Raji (cell line): ENCODE data around the gene PDPK1.

Source experiments
- POLR2A ChIP-seq: IDR thresholded peaks from 2 replicates; pipeline ENCODE4 v1.6.1; 2011; ENCODE audit warnings: low read depth, low read length, control low read depth; ENCODE audit not compliant: insufficient read depth

PDPK1 gene

DNA sequence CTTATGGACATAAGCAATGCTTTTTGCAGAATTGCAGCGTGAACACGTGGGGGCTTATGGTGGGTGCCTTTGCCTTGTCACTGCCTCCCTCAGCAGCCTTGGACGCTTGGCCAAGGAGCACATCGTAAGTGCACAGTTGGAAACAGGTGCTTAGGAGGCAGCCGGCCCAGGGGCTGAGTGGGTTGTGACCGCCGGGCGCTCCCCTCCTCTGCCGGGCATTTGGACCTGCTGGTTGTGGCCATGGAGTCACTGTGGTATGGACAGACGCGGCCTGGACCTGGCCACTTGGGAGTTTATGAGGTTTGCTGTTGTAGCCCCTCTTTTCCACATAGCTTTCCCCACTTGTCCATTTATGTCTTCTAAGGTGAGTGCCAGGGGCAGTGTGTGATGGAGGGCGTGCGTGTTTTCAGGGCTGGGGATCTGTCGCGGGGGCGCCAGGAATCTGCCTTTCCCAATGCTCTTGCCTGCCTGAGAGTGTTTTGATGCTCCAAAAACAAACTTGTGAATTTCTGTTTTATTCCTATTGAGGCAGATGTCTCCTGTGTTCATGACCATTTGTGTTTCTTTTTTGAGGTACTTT is 49.2 kb downstream of the PDPK1 start:
- TF ChIP-seq POLR2A = no peak

DNA sequence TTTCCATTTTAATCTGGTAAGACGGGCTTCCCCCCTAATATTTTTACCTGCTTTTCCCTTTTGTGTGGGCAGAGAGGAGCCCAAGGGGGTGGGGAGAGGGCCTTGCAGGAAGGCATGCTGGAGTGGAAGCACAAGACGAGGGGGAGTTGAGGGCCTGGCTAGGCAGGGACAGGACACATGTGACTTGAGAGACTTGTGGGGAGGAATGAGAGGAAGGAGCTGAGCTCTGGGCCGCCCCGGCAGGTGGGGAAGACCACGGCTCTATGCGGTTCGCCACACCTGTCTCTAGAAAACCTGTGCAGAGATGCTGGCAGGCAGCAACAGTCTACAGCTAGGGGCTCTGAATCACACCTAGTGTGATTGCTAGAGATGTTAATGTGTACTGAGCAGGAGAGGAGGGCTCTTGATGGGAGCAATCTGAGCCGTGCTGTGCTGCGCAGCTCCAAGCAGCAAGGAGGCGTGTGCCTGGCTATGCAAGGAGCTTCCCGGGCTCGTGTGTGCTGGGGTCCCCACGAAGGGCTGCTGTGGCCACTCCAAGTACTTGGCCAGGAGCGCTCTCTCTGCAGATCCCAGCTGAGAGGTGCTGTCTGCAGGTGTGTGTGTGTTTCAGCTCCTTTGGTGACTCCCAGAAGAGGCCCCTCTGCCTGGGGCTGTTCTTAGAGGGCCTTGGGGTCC is 50.2 kb downstream of the PDPK1 start:
- no peak for TF ChIP-seq POLR2A

DNA sequence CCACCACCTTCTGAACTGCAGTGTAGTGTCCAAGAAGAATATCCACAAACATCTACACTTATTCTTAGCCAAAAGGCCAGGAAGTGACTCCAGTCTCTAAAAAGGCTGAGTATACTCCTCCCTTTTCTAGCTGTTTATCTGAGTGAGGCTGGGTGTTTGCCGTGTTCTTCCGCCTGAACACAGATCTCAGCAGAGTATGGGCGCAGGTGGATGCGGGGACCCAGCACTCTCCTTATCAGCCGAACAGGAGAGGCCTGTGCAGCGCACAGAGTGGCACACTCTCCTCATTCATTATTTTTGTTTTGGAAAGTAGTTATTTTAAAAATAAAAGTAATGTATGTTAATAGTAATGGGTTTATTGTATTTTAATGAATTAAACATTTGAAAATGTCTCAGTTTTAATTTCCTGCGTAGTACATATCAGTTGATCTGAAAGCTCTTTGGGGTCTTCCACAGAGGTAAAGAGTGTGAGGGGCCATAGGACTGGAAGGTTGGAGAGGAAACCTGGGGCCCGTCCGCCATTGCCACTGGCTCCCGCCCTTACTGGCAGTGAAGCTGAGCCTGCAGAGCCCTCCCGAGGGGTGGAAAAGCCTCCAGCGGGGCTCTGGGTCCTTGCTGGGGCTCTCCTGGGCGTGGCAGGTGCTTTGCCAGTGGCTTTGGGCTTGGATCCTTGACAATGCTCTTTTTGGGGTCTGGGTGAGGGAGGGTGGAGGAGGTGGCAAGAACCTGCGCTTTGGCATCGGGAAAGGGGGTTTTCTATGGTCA is 53.8 kb downstream of the PDPK1 start:
- no peak for TF ChIP-seq POLR2A

DNA sequence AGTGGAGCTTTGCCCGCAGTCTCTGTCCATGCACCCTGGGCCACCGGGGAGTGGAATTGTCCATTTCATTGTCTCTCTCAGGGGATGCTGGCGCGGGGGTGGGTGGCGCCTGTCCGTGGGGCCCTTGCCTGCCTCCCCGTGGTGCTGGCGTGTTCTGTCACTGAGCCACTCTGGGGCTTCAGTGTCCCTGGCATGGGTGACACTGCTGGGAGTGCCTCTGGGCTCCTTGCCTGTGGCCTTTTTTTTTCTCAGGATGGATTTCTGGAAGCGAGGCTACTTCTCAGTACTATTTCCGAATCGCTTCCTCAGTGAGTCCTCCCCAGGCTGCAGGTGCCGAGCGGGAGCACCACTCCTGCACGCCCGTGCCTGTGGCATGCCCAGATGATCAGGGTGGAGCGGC is 55.0 kb downstream of the PDPK1 start:
- no peak for TF ChIP-seq POLR2A

DNA sequence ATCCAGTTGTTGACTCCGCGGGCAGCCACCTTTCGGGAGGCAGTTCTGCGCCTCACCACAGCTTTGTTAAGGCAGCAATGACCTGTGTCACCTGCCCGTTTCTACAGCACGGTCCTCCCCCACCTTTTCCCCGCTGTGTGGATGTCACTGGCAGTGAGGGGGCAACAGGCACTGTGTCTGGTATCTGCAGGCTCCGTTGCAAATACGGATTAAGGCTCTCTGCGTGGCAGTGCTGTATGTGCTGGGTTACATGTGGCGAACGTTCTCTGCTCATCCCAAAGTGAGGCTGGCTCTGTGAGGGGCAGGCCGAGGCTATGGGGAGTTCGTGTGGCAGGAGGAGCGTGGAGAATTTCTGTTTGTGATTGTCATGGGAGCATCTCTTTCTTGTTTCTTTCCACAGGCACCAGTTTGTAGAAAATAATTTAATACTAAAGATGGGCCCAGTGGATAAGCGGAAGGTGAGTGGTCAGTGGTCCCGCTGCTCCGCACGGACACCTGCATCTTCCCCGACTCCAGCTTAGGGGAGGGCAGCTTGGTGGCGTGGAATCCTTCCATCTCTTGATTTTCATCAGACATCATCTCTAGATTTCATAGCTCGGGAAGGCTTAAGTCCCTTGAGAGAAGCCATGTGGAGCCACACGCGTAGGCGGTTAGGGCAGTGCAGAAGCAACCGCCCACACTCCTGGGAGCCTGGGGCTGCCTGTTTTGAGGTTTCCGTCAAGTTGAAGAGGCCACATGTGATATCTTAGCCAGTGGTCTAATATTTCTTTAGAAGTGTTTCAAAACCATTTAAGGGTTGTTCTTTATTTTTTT is 57.8 kb downstream of the PDPK1 start:
- no peak for TF ChIP-seq POLR2A

DNA sequence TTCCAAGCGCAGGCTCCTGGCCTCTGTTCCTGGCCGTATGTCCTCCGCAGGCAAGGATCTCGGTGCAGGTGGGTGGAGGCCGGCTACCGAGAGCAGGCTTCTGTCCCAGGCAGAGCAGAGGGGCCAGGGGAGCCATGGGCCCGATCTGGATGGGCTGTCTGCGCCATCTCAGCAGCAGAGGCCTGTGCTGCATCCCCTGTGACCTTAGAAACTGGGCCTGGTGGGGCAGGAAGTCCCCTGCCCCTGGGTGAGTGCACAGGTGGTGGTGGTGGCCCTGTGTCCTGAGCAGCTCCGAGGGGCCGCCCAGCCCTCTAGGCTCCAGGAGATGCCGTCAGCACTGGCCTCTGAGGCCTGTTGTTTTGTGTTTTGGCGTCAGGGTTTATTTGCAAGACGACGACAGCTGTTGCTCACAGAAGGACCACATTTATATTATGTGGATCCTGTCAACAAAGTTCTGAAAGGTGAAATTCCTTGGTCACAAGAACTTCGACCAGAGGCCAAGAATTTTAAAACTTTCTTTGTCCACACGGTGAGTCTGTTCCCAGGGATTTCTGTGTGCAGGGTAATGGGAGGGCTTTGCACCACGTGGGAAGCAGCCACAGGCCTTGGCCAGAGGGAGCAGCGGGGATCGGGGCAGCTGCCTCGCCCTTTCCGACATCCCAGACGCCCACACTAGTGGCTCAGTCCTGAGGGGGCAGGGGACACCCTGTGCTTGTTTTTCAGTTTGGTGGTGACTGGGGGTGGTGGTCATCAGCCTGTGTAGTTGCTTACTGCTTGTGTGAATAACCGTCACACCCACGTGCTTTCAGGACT is 59.1 kb downstream of the PDPK1 start:
- no peak for TF ChIP-seq POLR2A

DNA sequence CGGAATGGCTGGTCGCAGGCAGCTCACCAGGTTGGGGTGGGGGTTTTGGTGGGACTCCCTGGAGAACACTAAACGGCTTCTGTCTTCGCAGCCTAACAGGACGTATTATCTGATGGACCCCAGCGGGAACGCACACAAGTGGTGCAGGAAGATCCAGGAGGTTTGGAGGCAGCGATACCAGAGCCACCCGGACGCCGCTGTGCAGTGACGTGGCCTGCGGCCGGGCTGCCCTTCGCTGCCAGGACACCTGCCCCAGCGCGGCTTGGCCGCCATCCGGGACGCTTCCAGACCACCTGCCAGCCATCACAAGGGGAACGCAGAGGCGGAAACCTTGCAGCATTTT is 59.7 kb downstream of the PDPK1 start:
- no peak for TF ChIP-seq POLR2A

DNA sequence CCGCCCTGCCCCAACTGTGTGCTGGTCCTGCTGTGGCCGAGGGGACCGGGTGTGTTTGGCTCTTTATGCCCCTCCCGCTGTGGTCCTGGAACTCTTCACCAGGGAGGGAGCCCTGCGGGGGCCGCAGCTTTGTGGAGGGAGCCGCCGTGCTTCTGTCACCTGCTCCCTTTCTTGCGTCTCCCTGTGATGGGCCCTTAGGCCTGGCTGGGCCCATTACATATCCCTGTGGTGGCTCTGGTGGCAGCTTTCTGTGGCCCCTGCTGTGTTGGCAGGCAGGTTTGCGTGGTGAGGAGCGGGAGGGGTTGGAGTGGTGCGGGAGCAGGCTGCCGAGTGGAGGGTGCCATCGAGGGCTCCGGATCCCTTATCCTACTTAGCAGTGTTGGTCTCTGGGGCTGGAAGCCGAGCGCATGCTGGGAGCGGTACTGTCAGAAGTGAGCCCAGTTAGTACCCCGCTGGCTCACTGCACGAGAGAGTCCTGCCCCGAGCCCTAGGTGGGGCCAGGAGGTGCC is 60.4 kb downstream of the PDPK1 start:
- TF ChIP-seq POLR2A = no peak

DNA sequence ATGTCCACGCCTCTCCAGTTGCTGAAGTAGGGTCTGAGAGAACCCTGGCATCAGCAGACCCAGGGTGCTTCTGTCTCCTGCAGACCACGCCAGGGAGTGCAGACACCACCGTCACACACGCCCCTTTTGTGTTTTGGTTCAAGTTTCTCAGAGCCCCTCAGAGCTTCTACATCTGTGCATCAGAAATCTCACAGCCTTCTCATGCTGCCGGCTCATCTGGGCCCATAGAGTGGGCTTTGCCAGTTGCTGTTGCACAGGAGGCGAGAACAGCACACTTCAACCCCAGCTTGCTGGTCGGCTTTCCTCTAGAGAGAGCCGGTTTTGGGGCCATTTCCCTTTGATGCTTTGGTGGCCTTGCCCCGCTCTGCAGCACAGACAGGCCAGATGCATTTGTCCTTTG is 60.9 kb downstream of the PDPK1 start:
- no peak for TF ChIP-seq POLR2A

DNA sequence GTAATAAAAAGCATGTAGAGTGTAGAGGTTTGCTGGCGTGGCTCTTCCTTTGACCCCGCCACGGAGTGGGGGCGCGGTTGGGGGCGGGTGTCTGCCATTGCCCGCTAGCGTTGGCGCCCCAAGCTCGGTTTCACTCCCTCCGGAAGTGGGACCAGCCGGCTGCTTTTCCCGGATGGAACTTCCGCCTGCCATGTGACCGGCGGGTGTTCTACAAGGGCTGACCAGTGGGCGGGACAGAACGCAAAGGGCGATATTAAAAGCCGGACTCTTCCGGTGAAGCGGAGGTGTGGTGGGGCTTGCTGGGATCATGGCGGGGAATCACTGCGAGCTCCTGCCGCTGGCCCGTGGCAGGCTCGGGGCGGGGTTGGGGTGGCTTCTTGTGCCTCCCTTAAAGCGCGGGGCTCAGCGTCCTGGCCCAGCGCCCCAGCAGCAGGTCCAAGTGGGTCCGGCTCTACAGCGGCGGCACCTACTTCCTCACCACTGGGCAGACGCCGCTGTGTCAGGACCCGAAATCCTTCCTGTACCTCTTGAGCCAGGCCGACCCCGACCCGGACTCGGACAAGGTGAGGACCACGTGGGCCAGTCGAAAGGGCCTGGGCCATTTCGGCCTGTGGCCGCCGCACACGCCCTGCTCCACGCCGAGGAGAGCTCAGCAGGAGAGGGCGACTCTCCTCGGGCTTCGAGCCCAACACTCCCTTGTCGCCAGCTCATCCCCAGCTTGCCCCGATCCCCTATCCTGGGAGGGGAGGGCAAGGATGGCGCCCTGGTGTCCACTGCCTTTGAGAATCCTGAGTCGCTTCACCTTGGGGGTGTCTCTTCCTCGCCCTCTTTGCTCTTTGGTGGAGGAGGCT is 65.6 kb downstream of the PDPK1 start:
- peak; percentile 96 for TF ChIP-seq POLR2A

DNA sequence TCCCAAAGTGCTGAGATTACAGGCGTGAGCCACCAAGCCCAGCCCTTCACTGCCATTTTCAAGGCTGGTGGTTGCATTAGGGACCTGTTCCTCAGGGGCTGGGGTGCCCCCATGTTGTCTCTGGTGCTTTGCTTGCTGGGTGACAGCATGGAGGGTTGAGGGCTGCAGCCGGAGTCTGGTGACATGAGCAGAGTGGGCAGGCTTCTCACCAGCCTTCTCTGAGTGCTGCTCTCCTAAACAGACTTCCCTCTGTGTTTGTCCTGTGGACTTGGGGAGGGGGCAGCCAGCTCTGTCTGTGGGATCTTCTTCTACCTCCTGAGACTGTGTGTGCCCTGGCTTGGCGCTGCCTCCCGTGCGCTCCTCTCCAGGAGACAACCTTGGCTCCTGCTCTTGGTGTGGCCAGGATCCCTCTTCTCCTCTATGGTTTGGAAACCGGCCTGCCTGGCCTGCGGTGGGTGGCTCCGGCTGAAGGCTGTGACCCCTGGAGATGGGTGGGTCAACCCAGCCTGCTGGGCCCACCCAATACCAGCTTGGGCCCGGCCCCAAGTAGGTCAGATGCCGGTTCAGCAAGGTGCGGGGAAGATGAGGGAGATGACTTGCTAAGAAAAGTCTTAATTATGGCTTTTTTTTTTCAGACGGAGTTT is 72.1 kb downstream of the PDPK1 start:
- no peak for TF ChIP-seq POLR2A

DNA sequence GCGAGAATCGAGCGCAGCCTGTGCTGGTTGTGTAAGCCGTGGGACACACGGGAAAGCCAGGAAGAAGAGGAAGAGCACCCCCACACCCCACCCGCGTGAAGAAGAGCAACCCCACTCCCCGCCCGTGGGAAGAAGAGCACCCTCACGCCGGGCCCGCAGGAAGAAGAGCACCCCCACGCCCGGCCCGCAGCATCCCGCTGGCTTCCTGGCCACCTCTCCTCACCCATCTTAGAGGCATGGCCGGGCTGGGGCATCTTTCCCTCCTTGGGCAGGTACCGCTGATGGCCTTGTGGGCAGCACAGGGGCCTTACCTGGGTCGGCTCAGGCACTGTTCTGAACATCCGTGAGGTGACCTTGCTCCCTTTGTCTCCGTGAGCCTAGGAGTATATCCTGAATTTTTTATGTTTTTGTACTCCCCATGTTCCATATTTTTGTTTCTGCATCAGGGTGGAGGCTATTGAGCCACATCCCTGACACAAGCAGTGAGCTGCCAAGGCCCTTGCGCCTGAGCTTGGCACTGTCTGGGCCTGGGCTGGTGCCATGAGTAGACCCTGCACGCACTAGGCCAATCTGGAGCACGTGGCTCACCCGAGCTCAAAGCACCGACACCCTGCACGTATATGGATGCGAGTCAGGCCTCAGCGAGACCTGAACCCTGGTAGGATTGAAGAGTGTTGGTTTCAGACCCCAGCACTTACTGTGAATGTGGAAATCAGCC is 73.1 kb downstream of the PDPK1 start:
- no peak for TF ChIP-seq POLR2A

DNA sequence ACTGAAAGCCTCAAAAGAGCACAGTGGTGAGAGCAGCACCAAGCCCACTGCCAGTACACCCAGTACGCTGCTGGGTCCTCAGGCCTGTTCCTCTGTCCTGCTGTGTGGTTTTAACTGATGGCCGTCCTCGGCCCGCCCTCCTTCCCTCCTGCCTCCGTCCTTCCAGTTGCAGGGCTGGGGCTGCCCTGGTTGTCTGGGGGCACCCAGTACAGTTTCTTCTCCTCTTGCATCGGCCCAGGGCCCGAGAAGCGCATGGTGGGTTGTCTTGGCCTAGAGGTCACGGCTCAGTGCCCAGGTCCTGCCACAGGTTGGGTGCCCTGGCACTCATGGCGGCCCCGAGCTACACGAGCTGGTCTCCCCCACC is 73.7 kb downstream of the PDPK1 start:
- TF ChIP-seq POLR2A = no peak
